ENCODE measurements around the gene FOXP4. TPM values are rescaled to one million over a fixed set of nuclear protein-coding genes. Genes with fewer than 3 reads are reported as not detected.

Gene FOXP4
- total and polyA plus RNA-seq, 8 donors = 7.9 to 70.4 (median 30.7) TPM

DNA sequence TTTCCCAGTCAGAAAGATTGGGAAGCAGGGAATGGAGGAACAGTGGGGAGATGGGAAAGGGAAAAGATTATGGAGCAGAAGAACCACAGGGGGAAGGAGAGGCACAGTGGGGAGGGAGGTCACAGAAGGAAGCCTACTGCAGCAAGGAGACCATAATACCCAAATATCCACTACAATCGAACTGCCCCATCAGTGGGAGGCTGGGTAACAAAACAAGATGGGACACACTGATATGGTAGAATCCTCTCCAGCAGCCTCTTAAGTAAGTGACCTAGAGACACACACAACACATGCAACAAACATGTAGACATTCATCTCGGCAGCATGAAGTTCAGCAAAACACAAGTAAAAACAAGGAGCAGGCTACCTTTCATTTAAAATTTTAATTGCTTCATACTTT is 4.8 kb upstream of the FOXP4 start:
- peaks cover 0 to 14% (median 0%) of the 10 kb centered on the region in 3 donors for H3K27me3 ChIP-seq
- H3K4me3 ChIP-seq = no peak overlapping the region
- TF ChIP-seq, protein P1, sequence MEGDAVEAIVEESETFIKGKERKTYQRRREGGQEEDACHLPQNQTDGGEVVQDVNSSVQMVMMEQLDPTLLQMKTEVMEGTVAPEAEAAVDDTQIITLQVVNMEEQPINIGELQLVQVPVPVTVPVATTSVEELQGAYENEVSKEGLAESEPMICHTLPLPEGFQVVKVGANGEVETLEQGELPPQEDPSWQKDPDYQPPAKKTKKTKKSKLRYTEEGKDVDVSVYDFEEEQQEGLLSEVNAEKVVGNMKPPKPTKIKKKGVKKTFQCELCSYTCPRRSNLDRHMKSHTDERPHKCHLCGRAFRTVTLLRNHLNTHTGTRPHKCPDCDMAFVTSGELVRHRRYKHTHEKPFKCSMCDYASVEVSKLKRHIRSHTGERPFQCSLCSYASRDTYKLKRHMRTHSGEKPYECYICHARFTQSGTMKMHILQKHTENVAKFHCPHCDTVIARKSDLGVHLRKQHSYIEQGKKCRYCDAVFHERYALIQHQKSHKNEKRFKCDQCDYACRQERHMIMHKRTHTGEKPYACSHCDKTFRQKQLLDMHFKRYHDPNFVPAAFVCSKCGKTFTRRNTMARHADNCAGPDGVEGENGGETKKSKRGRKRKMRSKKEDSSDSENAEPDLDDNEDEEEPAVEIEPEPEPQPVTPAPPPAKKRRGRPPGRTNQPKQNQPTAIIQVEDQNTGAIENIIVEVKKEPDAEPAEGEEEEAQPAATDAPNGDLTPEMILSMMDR (IDR thresholded peaks at IDR 0.05) = no peak
- TF ChIP-seq POLR2A (IDR thresholded peaks at IDR 0.05) (no peak), POLR2AphosphoS5 (IDR thresholded peaks at IDR 0.05) (no peak), EP300 (IDR thresholded peaks at IDR 0.05) (no peak)
- H3K36me3 ChIP-seq = no peaks in the 10 kb centered on the region
- H3K27ac ChIP-seq = no peak overlapping the region
- peaks cover 0 to 55% (median 42%) of the 10 kb centered on the region in 4 donors for H3K4me1 ChIP-seq
- H3K9me3 ChIP-seq = no peaks in the 10 kb centered on the region
- no peak for DNase-seq
- intact Hi-C loops (cut with DNase I; ENCODE audit: low total_unique reads) = no loop called here
- WGBS, 5 donors = 76 to 90% (median 82%) methylated on average over 2 of the region's 2 CpGs

- TF ChIP-seq, protein P1 (IDR thresholded peaks at IDR 0.05) = no peak
- TF ChIP-seq POLR2AphosphoS5 (IDR thresholded peaks at IDR 0.05) (no peak), POLR2A (IDR thresholded peaks at IDR 0.05) (no peak), EP300 (IDR thresholded peaks at IDR 0.05) (no peak)
- 53 to 78% (median 63%) methylated on average over 5 of the region's 5 CpGs for WGBS, 5 donors
- no peak for DNase-seq
- Histone ChIP-seq H3K4me1 (peaks cover 6 to 50% (median 39%) of the 10 kb centered on the region in 4 donors), H3K27me3 (peaks cover 0 to 28% (median 3%) of the 10 kb centered on the region in 3 donors), H3K9me3 (no peaks in the 10 kb centered on the region), H3K36me3 (no peaks in the 10 kb centered on the region), H3K27ac (no peak overlapping the region), H3K4me3 (no peak overlapping the region)
- intact Hi-C loops (cut with DNase I; ENCODE audit: low total_unique reads) = no loop called here
These were observed 3.1 kb upstream of the FOXP4 start for GRCh38 chr6:41543087-41543486.

DNA sequence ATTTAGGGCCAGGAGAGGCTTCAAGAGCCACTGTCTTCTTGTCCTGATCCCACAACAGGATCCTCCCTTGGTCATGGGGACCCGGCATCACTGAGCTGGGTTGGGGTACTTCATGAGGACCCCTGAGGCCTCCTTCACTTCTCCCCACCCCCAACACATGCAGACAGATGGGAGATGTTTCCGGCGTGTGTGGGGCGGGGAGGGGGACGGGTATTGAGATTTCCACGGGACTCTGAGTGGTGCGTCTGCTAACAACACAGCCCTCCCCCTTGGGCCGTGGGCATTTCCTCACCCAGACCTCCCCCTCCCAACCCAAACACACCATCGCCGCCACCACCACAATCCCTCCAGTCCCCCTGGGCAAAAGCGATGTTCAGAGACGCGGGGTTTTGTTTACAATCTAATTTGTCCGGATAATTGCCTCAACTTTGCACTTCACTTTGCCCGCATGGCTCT is 906 bp upstream of the FOXP4 start:
- H3K36me3 ChIP-seq = no peaks in the 10 kb centered on the region
- DNase-seq = no peak
- TF ChIP-seq EP300 (IDR thresholded peaks at IDR 0.05) (no peak), POLR2AphosphoS5 (IDR thresholded peaks at IDR 0.05) (no peak), POLR2A (IDR thresholded peaks at IDR 0.05) (no peak)
- TF ChIP-seq, protein P1 (IDR thresholded peaks at IDR 0.05) = no peak
- H3K4me1 ChIP-seq = peaks cover 25 to 63% (median 54%) of the 10 kb centered on the region in 4 donors
- peak overlapping the region; percentile 74 to 99 (median 94) for H3K4me3 ChIP-seq
- H3K9me3 ChIP-seq = no peaks in the 10 kb centered on the region
- intact Hi-C loops (cut with DNase I; ENCODE audit: low total_unique reads) = no loop called here
- 5 to 17% (median 11%) methylated on average over 15 of the region's 15 CpGs for WGBS, 5 donors
- peaks cover 0 to 44% (median 7%) of the 10 kb centered on the region in 3 donors for H3K27me3 ChIP-seq
- H3K27ac ChIP-seq = peak overlapping the region; percentile 79 to 94 (median 87)

- H3K27ac ChIP-seq = peak overlapping the region; percentile 81 to 94 (median 88)
- H3K4me3 ChIP-seq = peak overlapping the region; percentile 74 to 99 (median 94)
- TF ChIP-seq, protein P1 (IDR thresholded peaks at IDR 0.05) = no peak
- TF ChIP-seq EP300 (IDR thresholded peaks at IDR 0.05) (no peak), POLR2AphosphoS5 (IDR thresholded peaks at IDR 0.05) (no peak), POLR2A (IDR thresholded peaks at IDR 0.05) (no peak)
- intact Hi-C loops (cut with DNase I; ENCODE audit: low total_unique reads) = no loop called here
- peaks cover 0 to 10% (median 6%) of the 10 kb centered on the region in 4 donors for H3K36me3 ChIP-seq
- no peaks in the 10 kb centered on the region for H3K9me3 ChIP-seq
- DNase-seq = no peak
- H3K27me3 ChIP-seq = peaks cover 0 to 44% (median 7%) of the 10 kb centered on the region in 3 donors
- WGBS, 5 donors = 0 to 1% (median 0%) methylated on average over 5 to 67 of the region's 67 CpGs
- peaks cover 36 to 75% (median 66%) of the 10 kb centered on the region in 4 donors for H3K4me1 ChIP-seq
These were observed 289 bp downstream of the FOXP4 start for GRCh38 chr6:41546475-41546865.
